Pons (tissue), 1 donor: ENCODE measurements around the gene ALPK3.

Source experiments
- DNase-seq: peaks from one replicate; pipeline ENCODE4 v3.0.0-alpha.2; 2016; ENCODE audit warnings: low spot score

ALPK3 gene

DNA sequence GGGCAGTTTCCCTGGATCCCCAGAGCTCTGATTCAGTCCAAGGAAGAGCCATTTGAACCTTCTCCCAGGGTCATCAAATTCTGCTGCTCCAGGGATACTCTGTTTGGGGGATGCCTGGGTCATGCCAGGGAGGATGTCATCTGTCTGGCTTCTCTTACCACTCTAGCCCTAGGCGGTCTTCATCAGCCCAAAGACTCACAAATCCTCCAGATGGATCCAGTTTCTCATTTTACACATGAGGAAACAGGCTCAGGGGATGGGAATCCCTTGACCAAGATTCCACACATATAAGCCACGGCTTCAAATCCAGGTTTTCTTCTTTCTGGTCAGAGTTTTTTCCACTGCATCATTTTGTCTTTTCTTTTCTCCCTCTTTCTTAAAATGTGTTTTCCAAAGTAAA lies 104.0 kb downstream of the ALPK3 start:
- no peak for DNase-seq

DNA sequence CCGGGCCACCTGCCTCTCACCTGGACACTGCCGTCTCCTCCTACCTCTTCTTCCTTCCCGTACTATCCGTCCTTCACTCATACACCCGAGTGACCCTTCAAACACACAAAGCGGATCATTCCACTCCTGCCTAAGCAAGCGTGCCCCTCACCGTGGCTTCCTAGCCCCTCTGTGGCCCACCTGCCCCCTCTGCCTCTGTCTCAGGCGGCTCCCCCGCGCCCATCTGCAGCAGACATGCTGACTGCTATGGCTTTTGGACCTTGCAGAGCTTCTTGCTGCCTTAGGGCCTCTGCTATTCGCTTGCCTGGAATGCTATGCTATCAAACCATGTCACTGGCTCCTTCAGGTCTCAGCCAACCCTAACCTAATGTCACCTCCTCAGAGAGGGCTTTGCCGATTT lies 105.4 kb downstream of the ALPK3 start:
- no peak for DNase-seq
